HG03432 (cell line): ENCODE results near the gene HELZ.
"Not testable (repeated sequence)": the region's sequence is repeated elsewhere in the genome, so short reads cannot be mapped to it uniquely, and the experiment has no call there.

Experiments
- ATAC-seq: cut with Tn5 transposase; IDR thresholded peaks from one replicate; pipeline ENCODE4 v1.9.1; 2021; ENCODE audit warnings: mild to moderate bottlenecking, moderate library complexity; ENCODE audit not compliant: unreplicated experiment

Gene HELZ

GRCh38 chr17:67245073-67245693, at the start of gene HELZ:
HELZ (minus strand) TSS chr17:67245196; CDS start chr17:67218804, 26,392 bp downstream.
- peak; percentile 70 for ATAC-seq

- ATAC-seq, result peak; percentile 90
Observed at GRCh38 chr17:67293251-67294203, 48.5 kb upstream of the HELZ start.

GRCh38 chr17:67290711-67291291, 45.8 kb upstream of the HELZ start:
- no peak for ATAC-seq

GRCh38 chr17:67290244-67290643, 45.2 kb upstream of the HELZ start:
- ATAC-seq, result no peak

- no peak for ATAC-seq
Observed at GRCh38 chr17:67289181-67289876, 44.3 kb upstream of the HELZ start.

GRCh38 chr17:67286826-67287225, 41.8 kb upstream of the HELZ start:
- ATAC-seq, result not testable (repeated sequence)

GRCh38 chr17:67285360-67285759, 40.4 kb upstream of the HELZ start:
- no peak for ATAC-seq

GRCh38 chr17:67283731-67284516, 38.9 kb upstream of the HELZ start:
- ATAC-seq, result no peak

GRCh38 chr17:67281743-67282142, 36.7 kb upstream of the HELZ start:
- no peak for ATAC-seq

- ATAC-seq, result no peak
Observed at GRCh38 chr17:67281053-67281452, 36.1 kb upstream of the HELZ start.

- ATAC-seq, result no peak
Observed at GRCh38 chr17:67280279-67280678, 35.3 kb upstream of the HELZ start.

GRCh38 chr17:67279115-67279514, 34.1 kb upstream of the HELZ start:
- no peak for ATAC-seq

GRCh38 chr17:67278363-67278762, 33.4 kb upstream of the HELZ start:
- no peak for ATAC-seq

- no peak for ATAC-seq
Observed at GRCh38 chr17:67276075-67276474, 31.1 kb upstream of the HELZ start.

GRCh38 chr17:67274466-67274865, 29.5 kb upstream of the HELZ start:
- ATAC-seq, result no peak

GRCh38 chr17:67273900-67274299, 28.9 kb upstream of the HELZ start:
- ATAC-seq, result no peak

- ATAC-seq, result no peak
Observed at GRCh38 chr17:67272312-67273047, 27.5 kb upstream of the HELZ start.

GRCh38 chr17:67271187-67271586, 26.2 kb upstream of the HELZ start:
- ATAC-seq, result not testable (repeated sequence)

- ATAC-seq, result no peak
Observed at GRCh38 chr17:67270416-67270815, 25.4 kb upstream of the HELZ start.

GRCh38 chr17:67266496-67266895, 21.5 kb upstream of the HELZ start:
- ATAC-seq, result no peak
